ENCODE data around the gene FAM171A1. TPM values are rescaled to one million over a fixed set of nuclear protein-coding genes. Genes with fewer than 3 reads are reported as not detected.

Gene FAM171A1
- total RNA-seq, 1 experiment from 2014 or later: 26.3 TPM

- H3K4me1 Mint-ChIP-seq (ENCODE audit: low read depth, unreplicated experiment): no peaks in the 10 kb centered on the region
- H3K9me3 Mint-ChIP-seq (ENCODE audit: unreplicated experiment): no peaks in the 10 kb centered on the region
- Histone ChIP-seq H3K4me3 (ENCODE audit: low read depth, low read length) (no peak overlapping the region), H3K9me3 (no peaks in the 10 kb centered on the region), H3K4me1 (peaks cover 3% of the 10 kb centered on the region; the same call in 1 of the 2 replicates), H3K27me3 (replicated peaks; ENCODE audit: control insufficient read depth, insufficient read depth, low read length) (no peaks in the 10 kb centered on the region), H3K36me3 (ENCODE audit: control insufficient read depth, insufficient read depth, low read length) (no peaks in the 10 kb centered on the region)
- H3K27me3 Mint-ChIP-seq (ENCODE audit: insufficient read depth, unreplicated experiment): no peaks in the 10 kb centered on the region
- intact Hi-C loops (cut with micrococcal nuclease; ENCODE audit: unreplicated experiment): no loop called here
- POLR2A ChIA-PET: no interaction called here
- CTCF ChIA-PET: no interaction called here
- no peak for TF ChIP-seq CTCF (IDR thresholded peaks at IDR 0.05; ENCODE audit: insufficient read depth in 1 of 2, low read depth in 1 of 2, low read length in 1 of 2, severe bottlenecking in 1 of 2, unreplicated experiment in 1 of 2)
- no peak overlapping the region for H3K4me3 Mint-ChIP-seq (ENCODE audit: unreplicated experiment)
- BruUV-seq (replicated peaks): no TSS peak
- H3K27ac Mint-ChIP-seq (ENCODE audit: unreplicated experiment): no peak overlapping the region
- DNase-seq: no peak
- no peaks in the 10 kb centered on the region for H3K36me3 Mint-ChIP-seq (ENCODE audit: insufficient read depth, unreplicated experiment)
These were observed 90.1 kb downstream of the FAM171A1 start for GRCh38 chr10:15280974-15281373.

GRCh38 chr10:15280462-15280861 lies 90.6 kb downstream of the FAM171A1 start:
- Histone ChIP-seq H3K9me3 (no peaks in the 10 kb centered on the region), H3K36me3 (ENCODE audit: control insufficient read depth, insufficient read depth, low read length) (no peaks in the 10 kb centered on the region), H3K4me1 (peaks cover 7% of the 10 kb centered on the region; the same call in 1 of the 2 replicates), H3K27me3 (replicated peaks; ENCODE audit: control insufficient read depth, insufficient read depth, low read length) (no peaks in the 10 kb centered on the region), H3K4me3 (ENCODE audit: low read depth, low read length) (no peak overlapping the region)
- H3K27me3 Mint-ChIP-seq (ENCODE audit: insufficient read depth, unreplicated experiment): no peaks in the 10 kb centered on the region
- no peak overlapping the region for H3K27ac Mint-ChIP-seq (ENCODE audit: unreplicated experiment)
- no peak for TF ChIP-seq CTCF (IDR thresholded peaks at IDR 0.05; ENCODE audit: insufficient read depth in 1 of 2, low read depth in 1 of 2, low read length in 1 of 2, severe bottlenecking in 1 of 2, unreplicated experiment in 1 of 2)
- no TSS peak for BruUV-seq (replicated peaks)
- no peaks in the 10 kb centered on the region for H3K9me3 Mint-ChIP-seq (ENCODE audit: unreplicated experiment)
- intact Hi-C loops (cut with micrococcal nuclease; ENCODE audit: unreplicated experiment): no loop called here
- H3K4me3 Mint-ChIP-seq (ENCODE audit: unreplicated experiment): no peak overlapping the region
- H3K4me1 Mint-ChIP-seq (ENCODE audit: low read depth, unreplicated experiment): no peaks in the 10 kb centered on the region
- CTCF ChIA-PET: no interaction called here
- no peak for DNase-seq
- no peaks in the 10 kb centered on the region for H3K36me3 Mint-ChIP-seq (ENCODE audit: insufficient read depth, unreplicated experiment)
- POLR2A ChIA-PET: no interaction called here

- no peaks in the 10 kb centered on the region for H3K4me1 Mint-ChIP-seq (ENCODE audit: low read depth, unreplicated experiment)
- Histone ChIP-seq H3K27me3 (replicated peaks; ENCODE audit: control insufficient read depth, insufficient read depth, low read length) (no peaks in the 10 kb centered on the region), H3K36me3 (ENCODE audit: control insufficient read depth, insufficient read depth, low read length) (no peaks in the 10 kb centered on the region; the same call in 1 of the 2 replicates), H3K9me3 (peaks cover 3% of the 10 kb centered on the region; the same call in 1 of the 2 replicates), H3K4me1 (peaks cover 7% of the 10 kb centered on the region; the same call in 1 of the 2 replicates), H3K4me3 (ENCODE audit: low read depth, low read length) (no peak overlapping the region)
- DNase-seq: no peak
- intact Hi-C loops (cut with micrococcal nuclease; ENCODE audit: unreplicated experiment): no loop called here
- no peak for TF ChIP-seq CTCF (IDR thresholded peaks at IDR 0.05; ENCODE audit: insufficient read depth in 1 of 2, low read depth in 1 of 2, low read length in 1 of 2, severe bottlenecking in 1 of 2, unreplicated experiment in 1 of 2)
- BruUV-seq (replicated peaks): no TSS peak
- H3K27ac Mint-ChIP-seq (ENCODE audit: unreplicated experiment): no peak overlapping the region
- no peak overlapping the region for H3K4me3 Mint-ChIP-seq (ENCODE audit: unreplicated experiment)
- H3K36me3 Mint-ChIP-seq (ENCODE audit: insufficient read depth, unreplicated experiment): no peaks in the 10 kb centered on the region
- H3K9me3 Mint-ChIP-seq (ENCODE audit: unreplicated experiment): no peaks in the 10 kb centered on the region
- CTCF ChIA-PET: no interaction called here
- POLR2A ChIA-PET: no interaction called here
- no peaks in the 10 kb centered on the region for H3K27me3 Mint-ChIP-seq (ENCODE audit: insufficient read depth, unreplicated experiment)
These were observed 91.9 kb downstream of the FAM171A1 start for GRCh38 chr10:15279236-15279635.
